ENCODE results near the gene TMEM132C.

GRCh38 chr12:128583453-128583852 is 316.5 kb downstream of the TMEM132C start:
- no peak for TF ChIP-seq CHD2 (IDR thresholded peaks at IDR 0.05; ENCODE audit: low read length, partially characterized antibody)
- no peak for TF ChIP-seq EP300 (IDR thresholded peaks at IDR 0.05)
- no peak for TF ChIP-seq CTCF (IDR thresholded peaks at IDR 0.05)
- no peak for TF ChIP-seq HDAC2 (IDR thresholded peaks at IDR 0.05)
- no peak for TF ChIP-seq CHD4 (IDR thresholded peaks at IDR 0.05; ENCODE audit: borderline replicate concordance)
- TF ChIP-seq POLR2A (IDR thresholded peaks at IDR 0.05; ENCODE audit: low read length) = no peak
- no peak for TF ChIP-seq CEBPB (IDR thresholded peaks at IDR 0.05)
- TF ChIP-seq MAFK (IDR thresholded peaks at IDR 0.05; ENCODE audit: partially characterized antibody) = no peak
- TF ChIP-seq JUN (IDR thresholded peaks at IDR 0.05) = no peak
- TF ChIP-seq USF2 (IDR thresholded peaks at IDR 0.05) = no peak
